K562 (cell line): Measurements from ENCODE around the gene ASS1. TPM values are rescaled to one million over a fixed set of nuclear protein-coding genes. Genes with fewer than 3 reads are reported as not detected.

Experiments
- CBFA2T3 ChIP-seq: fragments of 450-650 bp; IDR thresholded peaks from 2 replicates; pipeline ENCODE4 v1.6.1; 2017
- CEBPG ChIP-seq, 3 experiments: fragments of 200-800 bp in 1 of 3; sonication (Bioruptor generic) in 1 of 3; sonication (generic) in 1 of 3; formaldehyde crosslinking in 1 of 3; IDR thresholded peaks in 2 of 3; conservative IDR thresholded peaks in 1 of 3; 2 replicates each; pipeline versions ENCODE4 v1.6.1 to v1.8.0; 2016 to 2022; ENCODE audit warnings: missing compliant biosample characterization in 2 of 3, missing genetic modification characterization in 2 of 3, mild to moderate bottlenecking in 1 of 3, missing genetic modification reagents in 1 of 3
- MCM3 ChIP-seq: fragments of 450-650 bp; IDR thresholded peaks from 2 replicates; pipeline ENCODE4 v1.6.1; 2016
- MYNN ChIP-seq, 2 experiments: sonication (generic); formaldehyde crosslinking in 1 of 2; IDR thresholded peaks; 2 replicates each; pipeline versions ENCODE4 v1.5.0 to v1.6.1; 2016 to 2020; ENCODE audit warnings: antibody characterized with exemption in 1 of 2, missing genetic modification reagents in 1 of 2
- ZNF740 ChIP-seq, 3 experiments: fragments of 200-800 bp in 1 of 3; sonication (Bioruptor generic) in 1 of 3; sonication (generic) in 1 of 3; formaldehyde crosslinking in 1 of 3; IDR thresholded peaks; 2 replicates each; pipeline versions ENCODE4 v1.6.1 to v1.8.0; 2016 to 2022; ENCODE audit warnings: mild to moderate bottlenecking in 2 of 3, missing compliant biosample characterization in 2 of 3, missing genetic modification characterization in 2 of 3, missing genetic modification reagents in 1 of 3
- ZNF75A ChIP-seq: fragments of 450-650 bp; formaldehyde crosslinking; IDR thresholded peaks from 2 replicates; pipeline ENCODE4 v1.4.0; 2020; ENCODE audit warnings: mild to moderate bottlenecking
- polyA plus RNA-seq, 8 experiments: library from polyadenylated mRNA; depleted of rRNA in 4 of 8; stranded (reverse) in 5 of 8; unstranded in 3 of 8; fragments of >200 nt; fragmentation: Nextera tagmentation in 2 of 8; fragmentation: Illumina TruSeq in 1 of 8; extraction: Ambion mirVana in 2 of 8; extraction: Trizol in 1 of 8; gene quantifications; 2 replicates each; pipeline versions ENCODE4 v1.2.1 to v1.2.3, GENCODE V29; 2011 to 2014; ENCODE audit warnings: inconsistent platforms in 1 of 8, missing spikeins in 1 of 8
- total RNA-seq, 7 experiments: library from RNA; depleted of rRNA in 6 of 7; stranded (reverse); fragments of >200 nt in 6 of 7; fragmentation: Illumina TruSeq in 2 of 7; extraction: Trizol in 2 of 7; gene quantifications; 2 replicates each; pipeline versions ENCODE4 v1.2.1 to v1.2.3, GENCODE V29; 2011 to 2021; ENCODE audit warnings: low replicate concordance in 1 of 7
- TF ChIP-seq, protein P1 (sequence below): fragments of 450-650 bp; formaldehyde crosslinking; IDR thresholded peaks from 2 replicates; pipeline ENCODE4 v1.4.0; 2022; ENCODE audit warnings: missing genetic modification characterization
- TF ChIP-seq, protein P2 (sequence below): fragments of 450-650 bp; IDR thresholded peaks from 2 replicates; pipeline ENCODE4 v1.6.1; 2016; ENCODE audit warnings: missing biosample characterization, missing genetic modification characterization

ASS1 gene
- total and polyA plus RNA-seq, 9 of the 15 experiments (the other 6 are each of a cell fraction or from before 2014, with no cell fraction given): 1.5 to 5.7 (median 3.7) TPM

DNA sequence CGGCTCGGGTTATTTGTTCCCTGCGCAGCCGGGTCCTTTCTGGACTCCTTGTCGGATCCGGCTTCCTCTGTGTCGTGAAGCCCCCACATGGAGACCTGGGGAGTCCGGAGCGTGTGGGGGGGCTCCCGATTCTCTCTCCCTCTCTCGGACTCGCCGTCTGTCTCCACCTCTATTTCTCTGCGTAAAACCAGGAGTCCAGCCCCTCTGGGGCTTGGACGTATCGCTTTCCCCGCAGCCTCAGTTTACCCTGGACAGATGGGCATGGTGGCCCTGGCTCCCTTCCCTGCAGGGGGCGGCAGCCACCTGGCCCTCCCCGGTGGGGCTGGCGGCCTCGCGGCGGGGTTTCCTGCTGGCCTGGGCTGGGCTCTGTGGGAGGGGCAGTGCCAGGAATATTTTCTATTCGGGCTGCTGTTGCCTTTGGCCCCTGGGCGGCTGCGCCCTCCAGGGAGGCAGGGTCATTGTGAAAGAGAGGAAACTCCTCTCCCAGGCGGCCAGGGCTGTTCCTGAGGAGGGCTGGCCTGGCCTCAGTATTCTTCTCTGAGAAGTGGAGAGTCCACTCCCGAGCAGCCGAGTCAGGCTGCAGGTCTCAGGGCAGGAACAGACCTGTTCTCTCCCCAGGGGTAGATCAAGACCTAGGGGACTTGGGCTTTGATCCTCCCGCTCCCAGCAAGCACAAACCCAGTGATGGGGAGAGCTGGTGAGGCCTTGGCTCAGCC, 665 bp downstream of the ASS1 start (continued):
- TF ChIP-seq, protein P1, sequence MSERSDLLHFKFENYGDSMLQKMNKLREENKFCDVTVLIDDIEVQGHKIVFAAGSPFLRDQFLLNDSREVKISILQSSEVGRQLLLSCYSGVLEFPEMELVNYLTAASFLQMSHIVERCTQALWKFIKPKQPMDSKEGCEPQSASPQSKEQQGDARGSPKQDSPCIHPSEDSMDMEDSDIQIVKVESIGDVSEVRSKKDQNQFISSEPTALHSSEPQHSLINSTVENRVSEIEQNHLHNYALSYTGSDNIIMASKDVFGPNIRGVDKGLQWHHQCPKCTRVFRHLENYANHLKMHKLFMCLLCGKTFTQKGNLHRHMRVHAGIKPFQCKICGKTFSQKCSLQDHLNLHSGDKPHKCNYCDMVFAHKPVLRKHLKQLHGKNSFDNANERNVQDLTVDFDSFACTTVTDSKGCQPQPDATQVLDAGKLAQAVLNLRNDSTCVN (CRISPR knock-in tag): no peak
- TF ChIP-seq ZNF740 (CRISPR knock-in tag; IDR thresholded peaks at IDR 0.05) (0 out of 2 replicates have a peak, but pooled peaks have one; percentile 59), ZNF740 (tag; IDR thresholded peaks at IDR 0.05) (no peak), ZNF75A (CRISPR knock-in tag) (no peak), MYNN (IDR thresholded peaks at IDR 0.05) (no peak), MYNN (CRISPR knock-in tag; IDR thresholded peaks at IDR 0.05) (no peak), MCM3 (no peak), CBFA2T3 (no peak), CEBPG (CRISPR knock-in tag; IDR thresholded peaks at IDR 0.05) (no peak), CEBPG (tag; conservative IDR thresholded peaks at IDR 0.05 in 1 of 2, IDR thresholded peaks at IDR 0.05 in 1 of 2) (no peak)
- TF ChIP-seq, protein P2, sequence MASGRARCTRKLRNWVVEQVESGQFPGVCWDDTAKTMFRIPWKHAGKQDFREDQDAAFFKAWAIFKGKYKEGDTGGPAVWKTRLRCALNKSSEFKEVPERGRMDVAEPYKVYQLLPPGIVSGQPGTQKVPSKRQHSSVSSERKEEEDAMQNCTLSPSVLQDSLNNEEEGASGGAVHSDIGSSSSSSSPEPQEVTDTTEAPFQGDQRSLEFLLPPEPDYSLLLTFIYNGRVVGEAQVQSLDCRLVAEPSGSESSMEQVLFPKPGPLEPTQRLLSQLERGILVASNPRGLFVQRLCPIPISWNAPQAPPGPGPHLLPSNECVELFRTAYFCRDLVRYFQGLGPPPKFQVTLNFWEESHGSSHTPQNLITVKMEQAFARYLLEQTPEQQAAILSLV (tag): no peak
